ENCODE results near the gene B3GALT6. TPM values are rescaled to one million over a fixed set of nuclear protein-coding genes. Genes with fewer than 3 reads are reported as not detected.
A peak's percentile ranks its signal among the peaks of the same experiment; 100 is the strongest.

B3GALT6 gene
- polyA plus RNA-seq, 3 donors: 1.9 to 8.8 (median 7.2) TPM

GRCh38 chr1:1231400-1232207 is 433 bp upstream of the B3GALT6 start, which contains the start of gene SDF4:
SDF4 (minus strand) TSS chr1:1232001; CDS start chr1:1228772, 3,229 bp downstream.
- Mint-ChIP-seq H3K36me3 (peaks cover 25 to 44% of the 10 kb centered on the region in 2 donors), H3K27ac (peak within 1 kb of the TSS; percentile 81 to 96 (median 86)), H3K4me3 (peak within 1 kb of the TSS; percentile 91 to 96), H3K9me3 (peaks cover 0 to 3% (median 0%) of the 10 kb centered on the region in 7 donors), H3K27me3 (ENCODE audit: low read depth in 3 of 3) (peaks cover 0 to 3% (median 0%) of the 10 kb centered on the region in 3 donors), H3K4me1 (peaks cover 33% of the 10 kb centered on the region)
- Histone ChIP-seq H2AFZ (ENCODE audit: insufficient read depth, low read depth, low read length, poor library complexity, severe bottlenecking) (peak within 1 kb of the TSS; percentile 83), H3K27ac (ENCODE audit: low read depth in 1 of 2, low read length in 2 of 2) (peak within 1 kb of the TSS; percentile 52 to 90), H3K79me2 (ENCODE audit: insufficient read depth, low read length) (peaks cover 69% of the 10 kb centered on the region), H4K20me1 (ENCODE audit: insufficient read depth, low read length) (peaks cover 48% of the 10 kb centered on the region), H3K36me3 (replicated peaks in 1 of 2; ENCODE audit: control insufficient read depth in 1 of 2, insufficient read depth in 2 of 2, low read length in 2 of 2) (peaks cover 26 to 31% of the 10 kb centered on the region in 2 donors), H3K4me3 (replicated peaks in 1 of 3; ENCODE audit: low read depth in 2 of 3, low read length in 3 of 3) (peak within 1 kb of the TSS; percentile 86 to 88 (median 87)), H3K4me2 (replicated peaks; ENCODE audit: extremely low read depth, low read length, poor library complexity, severe bottlenecking) (peak within 1 kb of the TSS; percentile 90), H3K9me3 (replicated peaks in 1 of 2; ENCODE audit: control insufficient read depth in 1 of 2, insufficient read depth in 1 of 2, low read length in 2 of 2) (no peaks in the 10 kb centered on the region), H3K4me1 (ENCODE audit: control insufficient read depth in 1 of 2, insufficient read depth in 2 of 2, low read length in 2 of 2) (peaks cover 19 to 31% of the 10 kb centered on the region in 2 donors), H3K9ac (ENCODE audit: insufficient read depth, low read length, poor library complexity, severe bottlenecking) (peak within 1 kb of the TSS; percentile 97), H3K27me3 (ENCODE audit: control insufficient read depth in 2 of 2, insufficient read depth in 2 of 2, low read length in 2 of 2) (no peaks in the 10 kb centered on the region)
- peak; percentile 94 to 98 (median 96) for DNase-seq
- WGBS (ENCODE audit: insufficient coverage): under 1% methylated on average over 99 of the region's 99 CpGs
- TF ChIP-seq, protein P1, sequence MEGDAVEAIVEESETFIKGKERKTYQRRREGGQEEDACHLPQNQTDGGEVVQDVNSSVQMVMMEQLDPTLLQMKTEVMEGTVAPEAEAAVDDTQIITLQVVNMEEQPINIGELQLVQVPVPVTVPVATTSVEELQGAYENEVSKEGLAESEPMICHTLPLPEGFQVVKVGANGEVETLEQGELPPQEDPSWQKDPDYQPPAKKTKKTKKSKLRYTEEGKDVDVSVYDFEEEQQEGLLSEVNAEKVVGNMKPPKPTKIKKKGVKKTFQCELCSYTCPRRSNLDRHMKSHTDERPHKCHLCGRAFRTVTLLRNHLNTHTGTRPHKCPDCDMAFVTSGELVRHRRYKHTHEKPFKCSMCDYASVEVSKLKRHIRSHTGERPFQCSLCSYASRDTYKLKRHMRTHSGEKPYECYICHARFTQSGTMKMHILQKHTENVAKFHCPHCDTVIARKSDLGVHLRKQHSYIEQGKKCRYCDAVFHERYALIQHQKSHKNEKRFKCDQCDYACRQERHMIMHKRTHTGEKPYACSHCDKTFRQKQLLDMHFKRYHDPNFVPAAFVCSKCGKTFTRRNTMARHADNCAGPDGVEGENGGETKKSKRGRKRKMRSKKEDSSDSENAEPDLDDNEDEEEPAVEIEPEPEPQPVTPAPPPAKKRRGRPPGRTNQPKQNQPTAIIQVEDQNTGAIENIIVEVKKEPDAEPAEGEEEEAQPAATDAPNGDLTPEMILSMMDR (IDR thresholded peaks at IDR 0.05): no peak
- intact Hi-C loops (cut with micrococcal nuclease): loop anchor here (2.0 to 10.0 kb wide), 3 partner anchors 114 to 197 kb away; partner anchors contain the start of gene C1orf159 (in 2 of the 2)

GRCh38 chr1:1232796-1233566 is 944 bp downstream of the B3GALT6 start:
- TF ChIP-seq, protein P1 (IDR thresholded peaks at IDR 0.05): no peak
- peak overlapping the region; percentile 65 for H3K4me2 ChIP-seq (replicated peaks; ENCODE audit: extremely low read depth, low read length, poor library complexity, severe bottlenecking)
- Mint-ChIP-seq H3K27ac (peak overlapping the region in 4 of 7 donors; percentile 19 to 71 (median 28)), H3K4me1 (peaks cover 33% of the 10 kb centered on the region), H3K27me3 (ENCODE audit: low read depth in 3 of 3) (peaks cover 0 to 15% (median 0%) of the 10 kb centered on the region in 3 donors), H3K36me3 (peaks cover 19 to 35% of the 10 kb centered on the region in 2 donors), H3K4me3 (peak overlapping the region; percentile 51 to 60), H3K9me3 (peaks cover 0 to 3% (median 0%) of the 10 kb centered on the region in 7 donors)
- H3K27me3 ChIP-seq (ENCODE audit: control insufficient read depth in 2 of 2, insufficient read depth in 2 of 2, low read length in 2 of 2): peaks cover 0 to 4% of the 10 kb centered on the region in 2 donors
- H3K27ac ChIP-seq (ENCODE audit: low read depth in 1 of 2, low read length in 2 of 2): peak overlapping the region in 1 of 2 donors; percentile 20
- intact Hi-C loops (cut with micrococcal nuclease): loop anchor here in 1 of 2 donors (5.0 to 10.0 kb wide), 2 partner anchors 116 to 198 kb away; partner anchors contain the start of gene C1orf159
- H3K36me3 ChIP-seq (replicated peaks in 1 of 2; ENCODE audit: control insufficient read depth in 1 of 2, insufficient read depth in 2 of 2, low read length in 2 of 2): peaks cover 15 to 17% of the 10 kb centered on the region in 2 donors
- H3K4me3 ChIP-seq (replicated peaks in 1 of 3; ENCODE audit: low read depth in 2 of 3, low read length in 3 of 3): peak overlapping the region in 1 of 3 experiments; percentile 51
- H3K9me3 ChIP-seq (replicated peaks in 1 of 2; ENCODE audit: control insufficient read depth in 1 of 2, insufficient read depth in 1 of 2, low read length in 2 of 2): no peaks in the 10 kb centered on the region
- DNase-seq: no peak
- H3K79me2 ChIP-seq (ENCODE audit: insufficient read depth, low read length): peaks cover 57% of the 10 kb centered on the region
- H3K4me1 ChIP-seq (ENCODE audit: control insufficient read depth in 1 of 2, insufficient read depth in 2 of 2, low read length in 2 of 2): peaks cover 19 to 31% of the 10 kb centered on the region in 2 donors
- H4K20me1 ChIP-seq (ENCODE audit: insufficient read depth, low read length): peaks cover 36% of the 10 kb centered on the region
- H3K9ac ChIP-seq (ENCODE audit: insufficient read depth, low read length, poor library complexity, severe bottlenecking): peak overlapping the region; percentile 27
- WGBS (ENCODE audit: insufficient coverage): 87% methylated on average over 98 of the region's 98 CpGs
- peak overlapping the region; percentile 63 for H2AFZ ChIP-seq (ENCODE audit: insufficient read depth, low read depth, low read length, poor library complexity, severe bottlenecking)

Data from CD14-positive monocyte (primary cell).